IMR-90 (cell line): ENCODE results near the gene TMPRSS3. TPM values are rescaled to one million over a fixed set of nuclear protein-coding genes. Genes with fewer than 3 reads are reported as not detected.

Source experiments
- ATAC-seq: fragments of 200-7000 bp; cut with Tn5 transposase; 2 replicates; pipeline ENCODE4 v1.9.1; 2020; ENCODE audit warnings: low read depth, mild to moderate bottlenecking, moderate library complexity
- BruUV-seq: library from RNA; stranded (reverse); fragments of 400-500 nt; replicated peaks from 2 replicates; lab custom pipeline; 2021; lab: Mats Ljungman, UMichigan
- CTCF ChIA-PET: fragments of 300-600 bp; formaldehyde crosslinking; extraction: SDS; loops from one replicate; lab custom pipeline; 2021; ENCODE audit warnings: antibody characterized with exemption; lab: Yijun Ruan, JAX
- POLR2A ChIA-PET: fragments of 300-600 bp; sonication (Branson Sonifier 250); formaldehyde crosslinking; loops from one replicate; lab custom pipeline; 2022; ENCODE audit warnings: antibody characterized with exemption; ENCODE audit not compliant: unreplicated experiment; lab: Charles Lee
- DNase-seq: peaks from one replicate; pipeline ENCODE4 v3.0.0; 2013
- H2AFZ ChIP-seq: replicated peaks from 2 replicates; pipeline ENCODE3; 2013; ENCODE audit warnings: low read length, mild to moderate bottlenecking; ENCODE audit not compliant: poor library complexity
- H2AK5ac ChIP-seq: 2 replicates; pipeline ENCODE4 v1.6.1; 2013; ENCODE audit warnings: low read depth, low read length, inconsistent platforms
- H2AK9ac ChIP-seq: replicated peaks from 2 replicates; pipeline ENCODE3; 2013; ENCODE audit warnings: mild to moderate bottlenecking, low read depth, low read length, moderate library complexity; ENCODE audit not compliant: poor library complexity
- H2BK120ac ChIP-seq: 2 replicates; pipeline ENCODE4 v1.6.1; 2013; ENCODE audit warnings: low read depth, low read length, inconsistent platforms
- H2BK15ac ChIP-seq: 3 replicates; pipeline ENCODE4 v1.6.1; 2013; ENCODE audit warnings: low read depth, low read length, inconsistent platforms
- H2BK20ac ChIP-seq: 2 replicates; pipeline ENCODE4 v1.6.1; 2013; ENCODE audit warnings: low read depth, mild to moderate bottlenecking, inconsistent platforms, low read length, moderate library complexity
- H2BK5ac ChIP-seq: 2 replicates; pipeline ENCODE4 v1.6.1; 2013; ENCODE audit warnings: mild to moderate bottlenecking, low read depth, low read length, inconsistent platforms; ENCODE audit not compliant: poor library complexity, severe bottlenecking
- H3K14ac ChIP-seq: replicated peaks from 2 replicates; pipeline ENCODE4 v1.6.1; 2013; ENCODE audit warnings: low read depth, low read length, inconsistent platforms
- H3K18ac ChIP-seq: 2 replicates; pipeline ENCODE4 v1.6.1; 2013; ENCODE audit warnings: low read depth, low read length, control low read depth
- H3K23ac ChIP-seq: 2 replicates; pipeline ENCODE4 v1.6.1; 2013; ENCODE audit warnings: low read depth, low read length, inconsistent platforms
- H3K27ac ChIP-seq: 2 replicates; pipeline ENCODE4 v1.5.1; 2013; ENCODE audit warnings: mild to moderate bottlenecking, control low read depth, low read length; ENCODE audit not compliant: insufficient read depth
- H3K27me3 ChIP-seq: 2 replicates; pipeline ENCODE4 v1.6.1; 2013; ENCODE audit warnings: low read length; ENCODE audit not compliant: control insufficient read depth, insufficient read depth
- H3K36me3 ChIP-seq: 2 replicates; pipeline ENCODE4 v1.6.1; 2013; ENCODE audit warnings: low read length, mixed read lengths; ENCODE audit not compliant: control insufficient read depth, insufficient read depth
- H3K4ac ChIP-seq: 2 replicates; pipeline ENCODE4 v1.6.1; 2013; ENCODE audit warnings: low read depth, low read length, inconsistent platforms
- H3K4me1 ChIP-seq: 2 replicates; pipeline ENCODE4 v1.6.1; 2013; ENCODE audit warnings: low read length, mixed read lengths; ENCODE audit not compliant: control insufficient read depth, insufficient read depth
- H3K4me2 ChIP-seq: 2 replicates; pipeline ENCODE4 v1.6.1; 2013; ENCODE audit warnings: low read depth, mild to moderate bottlenecking, control low read depth, low read length, moderate library complexity
- H3K4me3 ChIP-seq: 2 replicates; pipeline ENCODE4 v1.5.1; 2013; ENCODE audit warnings: low read depth, mild to moderate bottlenecking, control low read depth, low read length, moderate library complexity; ENCODE audit not compliant: insufficient read depth
- H3K56ac ChIP-seq: 2 replicates; pipeline ENCODE4 v1.6.1; 2013; ENCODE audit warnings: low read length, inconsistent platforms; ENCODE audit not compliant: insufficient read depth; ENCODE audit errors: extremely low read depth
- H3K79me1 ChIP-seq, 2 experiments: 2 replicates each; pipeline ENCODE4 v1.6.1; 2013; ENCODE audit warnings: low read length in 2 of 2, inconsistent platforms in 1 of 2, low read depth in 1 of 2
- H3K9ac ChIP-seq: 2 replicates; pipeline ENCODE4 v1.6.1; 2013; ENCODE audit warnings: low read depth, low read length, control low read depth
- H3K9me1 ChIP-seq: 2 replicates; pipeline ENCODE4 v1.6.1; 2013; ENCODE audit warnings: low read length, inconsistent platforms; ENCODE audit not compliant: insufficient read depth
- H3K9me3 ChIP-seq: 2 replicates; pipeline ENCODE4 v1.6.1; 2013; ENCODE audit warnings: low read length; ENCODE audit not compliant: control insufficient read depth, insufficient read depth
- H4K20me1 ChIP-seq: 2 replicates; pipeline ENCODE4 v1.6.1; 2013; ENCODE audit warnings: low read length, inconsistent platforms; ENCODE audit not compliant: insufficient read depth
- H4K5ac ChIP-seq: 2 replicates; pipeline ENCODE4 v1.6.1; 2013; ENCODE audit warnings: mild to moderate bottlenecking, low read depth, low read length, control low read depth
- H4K8ac ChIP-seq, 2 experiments: 2 replicates each; pipeline ENCODE4 v1.6.1; 2013; ENCODE audit warnings: low read depth in 2 of 2, low read length in 2 of 2, control low read depth in 1 of 2, inconsistent platforms in 1 of 2
- H4K91ac ChIP-seq: 2 replicates; pipeline ENCODE4 v1.6.1; 2013; ENCODE audit warnings: low read depth, low read length, inconsistent platforms; ENCODE audit not compliant: insufficient read depth
- BHLHE40 ChIP-seq: fragments of 150-350 bp; IDR thresholded peaks from 2 replicates; pipeline ENCODE4 v1.6.1; 2016; ENCODE audit warnings: mild to moderate bottlenecking, low read depth, low read length
- CHD1 ChIP-seq: IDR thresholded peaks from 2 replicates; pipeline ENCODE4 v1.6.1; 2012; ENCODE audit warnings: low read depth, low read length, improper control_type of control experiment
- MAFK ChIP-seq: IDR thresholded peaks from 2 replicates; pipeline ENCODE4 v1.6.1; 2012; ENCODE audit warnings: low read depth, low read length, improper control_type of control experiment
- MAZ ChIP-seq: IDR thresholded peaks from 2 replicates; pipeline ENCODE4 v1.6.1; 2012; ENCODE audit warnings: low read depth, mild to moderate bottlenecking, low read length, improper control_type of control experiment, moderate library complexity, borderline replicate concordance
- MXI1 ChIP-seq: IDR thresholded peaks from 2 replicates; pipeline ENCODE4 v1.6.1; 2012; ENCODE audit warnings: low read depth, mild to moderate bottlenecking, low read length, moderate library complexity, borderline replicate concordance
- RAD21 ChIP-seq: IDR thresholded peaks from 2 replicates; pipeline ENCODE4 v1.6.1; 2012; ENCODE audit warnings: low read length, improper control_type of control experiment
- WGBS, 2 experiments: methylation state at CpG; one replicate each; pipeline versions ENCODE4 v1.1.5 to v1.1.7; 2013; ENCODE audit warnings: missing lambda C conversion rate in 2 of 2; ENCODE audit not compliant: insufficient read length in 1 of 2; ENCODE audit errors: extremely low coverage in 2 of 2; 5-methylcytosine and 5-hydroxymethylcytosine counted together
- dilution Hi-C: fragments of 300-500 bp; cut with HindIII; formaldehyde crosslinking; loops from one replicate; pipeline ENCODE4 v1.14.3; 2018; ENCODE audit warnings: low sequenced_read_pairs; ENCODE audit not compliant: unreplicated experiment
- in situ Hi-C: fragments of 300-500 bp; cut with MboI; formaldehyde crosslinking; loops from 3 replicates; pipeline ENCODE4 v1.14.3; 2019; ENCODE audit warnings: low sequenced_read_pairs, inconsistent platforms, mixed read lengths
- intact Hi-C: fragments of 100-400 bp; cut with micrococcal nuclease; formaldehyde crosslinking; loops from 2 replicates; pipeline ENCODE4 v1.10.0; 2022
- polyA plus RNA-seq, 3 experiments: library from polyadenylated mRNA; depleted of rRNA; stranded (reverse); fragments of >200 nt; gene quantifications; 2 replicates each; pipeline ENCODE4 v1.2.3, GENCODE V29; 2012; ENCODE audit warnings: low replicate concordance in 1 of 3
- total RNA-seq: library from RNA; depleted of rRNA; stranded (reverse); fragments of >200 nt; gene quantifications from 2 replicates; pipeline ENCODE4 v1.2.3, GENCODE V29; 2012
- TF ChIP-seq, protein P1 (sequence below): fragments of 150-350 bp; IDR thresholded peaks from 2 replicates; pipeline ENCODE4 v1.6.1; 2017; ENCODE audit warnings: mild to moderate bottlenecking, antibody characterized with exemption, low read length, low read depth

The TMPRSS3 gene
- total and polyA plus RNA-seq, 2 of the 4 experiments (the other 2 are of a cell fraction), result not detected

DNA sequence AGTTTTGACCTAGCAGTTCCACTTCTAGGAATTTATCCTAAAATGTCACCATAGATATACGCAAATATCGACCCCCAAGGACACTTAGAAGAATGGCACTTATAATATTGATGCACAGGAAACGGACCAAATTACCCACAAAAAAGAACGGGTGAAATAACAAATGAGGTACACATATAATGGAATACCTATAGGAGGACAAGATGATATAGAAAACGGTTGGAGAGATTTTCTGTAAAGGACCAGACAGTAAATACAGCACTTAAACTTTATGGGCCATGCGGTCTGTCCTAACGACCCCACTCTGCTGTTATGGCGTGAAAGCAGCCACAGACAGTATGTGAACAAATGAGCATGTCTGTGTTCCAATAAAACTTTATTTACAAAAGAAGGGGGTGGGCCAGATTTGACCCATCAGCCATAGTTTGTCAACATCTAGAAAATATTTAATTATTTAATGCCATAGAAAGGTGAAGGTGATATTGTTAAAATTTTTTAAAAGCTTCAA, 2.4 kb downstream of the TMPRSS3 start:
- no peak overlapping the region for H4K91ac ChIP-seq
- no peak overlapping the region for H2AK5ac ChIP-seq
- H3K18ac ChIP-seq, result no peak overlapping the region
- no peaks in the 10 kb centered on the region for H3K9me1 ChIP-seq
- no peaks in the 10 kb centered on the region for H3K36me3 ChIP-seq
- no peak for DNase-seq
- no peak overlapping the region for H3K14ac ChIP-seq
- no peak for ATAC-seq
- dilution Hi-C loops (no loop called here), intact Hi-C loops (no loop called here), in situ Hi-C loops (no loop called here)
- no peak overlapping the region for H2AK9ac ChIP-seq
- no peak overlapping the region for H2BK15ac ChIP-seq
- no peak overlapping the region for H3K4me3 ChIP-seq
- no peak overlapping the region for H3K23ac ChIP-seq
- H3K27me3 ChIP-seq, result peaks cover 31% of the 10 kb centered on the region
- no peak overlapping the region for H3K4ac ChIP-seq
- H3K4me1 ChIP-seq, result no peaks in the 10 kb centered on the region
- no peaks in the 10 kb centered on the region for H3K9me3 ChIP-seq
- no peaks in the 10 kb centered on the region for H4K20me1 ChIP-seq
- no peak overlapping the region for H2BK20ac ChIP-seq
- H3K9ac ChIP-seq, result no peak overlapping the region
- no peak overlapping the region for H2BK120ac ChIP-seq
- CTCF ChIA-PET, result no interaction called here
- no peaks in the 10 kb centered on the region for H3K79me1 ChIP-seq
- POLR2A ChIA-PET, result no interaction called here
- H2BK5ac ChIP-seq, result no peak overlapping the region
- H4K5ac ChIP-seq, result no peak overlapping the region
- TF ChIP-seq MAZ (no peak), BHLHE40 (no peak), MAFK (no peak), MXI1 (no peak), RAD21 (no peak), CHD1 (no peak)
- TF ChIP-seq, protein P1, sequence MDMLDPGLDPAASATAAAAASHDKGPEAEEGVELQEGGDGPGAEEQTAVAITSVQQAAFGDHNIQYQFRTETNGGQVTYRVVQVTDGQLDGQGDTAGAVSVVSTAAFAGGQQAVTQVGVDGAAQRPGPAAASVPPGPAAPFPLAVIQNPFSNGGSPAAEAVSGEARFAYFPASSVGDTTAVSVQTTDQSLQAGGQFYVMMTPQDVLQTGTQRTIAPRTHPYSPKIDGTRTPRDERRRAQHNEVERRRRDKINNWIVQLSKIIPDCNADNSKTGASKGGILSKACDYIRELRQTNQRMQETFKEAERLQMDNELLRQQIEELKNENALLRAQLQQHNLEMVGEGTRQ, result no peak
- no TSS peak for BruUV-seq
- H2AFZ ChIP-seq, result no peak overlapping the region
- no peak overlapping the region for H3K56ac ChIP-seq
- no peak overlapping the region for H3K4me2 ChIP-seq
- 33% methylated on average over 2 of the region's 8 CpGs; no CpG with 5 or more reads in 1 of the 2 experiments for WGBS, 2 experiments
- no peak overlapping the region for H4K8ac ChIP-seq
- no peak overlapping the region for H3K27ac ChIP-seq
